Spleen (tissue), 11 donors: Measurements from ENCODE around the gene EML3. TPM values are rescaled to one million over a fixed set of nuclear protein-coding genes. Genes with fewer than 3 reads are reported as not detected.
"Not testable (repeated sequence)": the region's sequence is repeated elsewhere in the genome, so short reads cannot be mapped to it uniquely, and the experiment has no call there.

Source experiments
- DNase-seq: peaks from one replicate; pipeline ENCODE4 v3.0.0-alpha.2; 2020
- H3K27ac ChIP-seq, 8 donors: fragments of 200-600 bp; sonication (generic) in 7 of 8; 1 replicate in 4 of 8; 2 replicates in 4 of 8; pipeline versions ENCODE4 v1.5.0 to v1.8.0; 2016 to 2021; ENCODE audit warnings: inconsistent platforms in 4 of 8, mild to moderate bottlenecking in 4 of 8, moderate library complexity in 1 of 8
- H3K27me3 ChIP-seq, 7 donors: fragments of 200-600 bp; sonication (generic) in 6 of 7; replicated peaks in 1 of 7; 1 replicate in 4 of 7; 2 replicates in 3 of 7; pipeline versions ENCODE4 v1.5.0 to v1.8.0; 2016 to 2021; ENCODE audit warnings: inconsistent platforms in 3 of 7, mild to moderate bottlenecking in 1 of 7
- H3K36me3 ChIP-seq, 6 donors: fragments of 200-600 bp; sonication (generic) in 5 of 6; 1 replicate in 4 of 6; 2 replicates in 2 of 6; pipeline versions ENCODE4 v1.5.0 to v1.8.0; 2016 to 2021; ENCODE audit warnings: inconsistent platforms in 2 of 6
- H3K4me1 ChIP-seq, 6 donors: fragments of 200-600 bp; sonication (generic) in 5 of 6; 1 replicate in 3 of 6; 2 replicates in 3 of 6; pipeline versions ENCODE4 v1.5.0 to v1.8.0; 2016 to 2021; ENCODE audit warnings: inconsistent platforms in 3 of 6
- H3K4me3 ChIP-seq, 8 donors: fragments of 200-600 bp; sonication (generic) in 7 of 8; 1 replicate in 4 of 8; 2 replicates in 4 of 8; pipeline versions ENCODE4 v1.5.0 to v1.8.0; 2016 to 2021; ENCODE audit warnings: inconsistent platforms in 4 of 8, mild to moderate bottlenecking in 4 of 8, moderate library complexity in 2 of 8
- H3K9me3 ChIP-seq, 8 donors: fragments of 200-600 bp; sonication (generic) in 7 of 8; 1 replicate in 4 of 8; 2 replicates in 4 of 8; pipeline versions ENCODE4 v1.5.0 to v1.8.0; 2016 to 2021; ENCODE audit warnings: inconsistent platforms in 4 of 8
- CTCF ChIP-seq, 11 experiments: fragments of 200-600 bp in 7 of 11; fragments of 450-650 bp in 4 of 11; sonication (generic) in 4 of 11; IDR thresholded peaks in 8 of 11; conservative IDR thresholded peaks in 3 of 11; 1 replicate in 7 of 11; 2 replicates in 4 of 11; pipeline versions ENCODE4 v1.4.0 to v1.8.0; 2016 to 2021; ENCODE audit warnings: antibody characterized with exemption in 11 of 11, inconsistent platforms in 4 of 11, mild to moderate bottlenecking in 1 of 11
- POLR2A ChIP-seq, 3 donors: fragments of 450-650 bp; IDR thresholded peaks; one replicate each; pipeline ENCODE4 v1.5.1; 2017; ENCODE audit warnings: antibody characterized with exemption in 3 of 3, mild to moderate bottlenecking in 1 of 3
- POLR2AphosphoS5 ChIP-seq, 3 donors: sonication (generic); formaldehyde crosslinking; IDR thresholded peaks; one replicate each; pipeline ENCODE4 v1.5.1; 2017; ENCODE audit warnings: antibody characterized with exemption in 3 of 3
- WGBS, 5 donors: extraction: QIAGEN DNeasy Blood & Tissue Kit in 3 of 5; methylation state at CpG; one replicate each; pipeline versions ENCODE4 v1.1.5 to v1.1.7; 2013 to 2018; 5-methylcytosine and 5-hydroxymethylcytosine counted together
- intact Hi-C: fragments of 100-400 bp; cut with DNase I; formaldehyde crosslinking; loops from one replicate; pipeline ENCODE4 v1.15.0; 2023; ENCODE audit warnings: low total_unique reads
- polyA plus RNA-seq, 3 donors: library from polyadenylated mRNA; stranded (reverse); fragments of 200-250 nt; gene quantifications; one replicate each; pipeline ENCODE4 v1.2.1, GENCODE V29; 2013
- total RNA-seq, 7 donors: library from RNA; depleted of rRNA in 3 of 7; stranded (reverse); fragments of >200 nt in 3 of 7; fragmentation: NEBNext Ultra II Directional in 4 of 7; extraction: Animal tissue kit (Norgen Biotek cat#: 25700) in 4 of 7; gene quantifications; one replicate each; pipeline versions ENCODE4 v1.1.0 to v1.2.1, GENCODE V29; 2016 to 2021
- donor health status: healthy with polysubstance abuse.
- donor health status: DM: no; HTN: no; CAD: no; lungs with moderate emphysema.
- donor health status: DM: no; HTN: no; CAD: no.
- donor health status: Bipolar disorder and iron deficiency.
- donor health status: healthy.
- donor health status: DM: no; HTN: no; CAD: no.
- donor health status: DM: yes; HTN: yes; CAD: no.

The EML3 gene
- total and polyA plus RNA-seq, 10 donors: 46.7 to 159 (median 112) TPM

DNA sequence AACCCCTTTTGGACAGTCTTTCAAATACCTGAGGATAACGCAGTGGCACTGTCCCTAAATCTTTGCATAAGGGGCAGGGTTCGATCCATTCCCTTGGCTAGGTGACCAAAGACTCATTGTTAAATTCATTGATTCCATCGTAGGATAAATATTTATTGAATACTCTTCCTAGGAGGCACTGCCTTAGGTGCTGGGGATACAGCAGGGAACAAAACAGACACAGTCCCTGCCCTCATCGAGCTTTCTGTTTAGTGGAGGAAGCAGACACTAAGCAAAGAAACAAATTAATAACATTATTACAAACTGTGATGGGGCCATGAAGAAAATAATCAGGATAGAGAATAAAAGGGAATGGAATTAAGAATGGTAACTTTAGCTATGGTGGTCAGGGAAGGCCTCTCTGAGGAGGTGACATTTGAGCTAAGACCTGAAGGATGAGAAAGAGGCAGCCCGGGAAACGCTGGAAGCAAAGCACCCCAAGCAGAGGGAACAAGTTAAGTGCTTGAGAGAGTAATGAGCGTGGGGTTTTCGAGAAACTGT lies 8.5 kb upstream of the EML3 start:
- Histone ChIP-seq H3K36me3 (peaks cover under 1 to 54% (median 26%) of the 10 kb centered on the region in 6 donors), H3K27ac (peak overlapping the region; percentile 78 to 95 (median 92)), H3K4me3 (peak overlapping the region; percentile 72 to 91 (median 80)), H3K27me3 (no peaks in the 10 kb centered on the region), H3K4me1 (peaks cover 13 to 35% (median 20%) of the 10 kb centered on the region in 6 donors), H3K9me3 (no peaks in the 10 kb centered on the region)
- no peak for DNase-seq
- intact Hi-C loops: no loop called here
- no peak for TF ChIP-seq CTCF (IDR thresholded peaks at IDR 0.05 in 8 of 11, conservative IDR thresholded peaks at IDR 0.05 in 3 of 11)
- TF ChIP-seq POLR2A (IDR thresholded peaks at IDR 0.05): no peak
- no peak for TF ChIP-seq POLR2AphosphoS5 (IDR thresholded peaks at IDR 0.05)
- 30 to 36% (median 32%) methylated on average over 8 of the region's 8 CpGs for WGBS, 5 donors

- intact Hi-C loops, DNase-seq, H3K4me3 ChIP-seq, H3K9me3 ChIP-seq, H3K27ac ChIP-seq, H3K27me3 ChIP-seq: not testable (repeated sequence)
- TF ChIP-seq POLR2AphosphoS5 (IDR thresholded peaks at IDR 0.05): peak in 1 of 3 donors; percentile 17
- peaks cover 0 to 56% (median 23%) of the 10 kb centered on the region in 6 donors for H3K36me3 ChIP-seq
- H3K4me1 ChIP-seq: peaks cover 13 to 60% (median 32%) of the 10 kb centered on the region in 6 donors
- 89 to 97% (median 96%) methylated on average over 10 to 14 of the region's 14 CpGs for WGBS, 5 donors
These were observed 4.4 kb upstream of the EML3 start for GRCh38 chr11:62616957-62617356.

DNA sequence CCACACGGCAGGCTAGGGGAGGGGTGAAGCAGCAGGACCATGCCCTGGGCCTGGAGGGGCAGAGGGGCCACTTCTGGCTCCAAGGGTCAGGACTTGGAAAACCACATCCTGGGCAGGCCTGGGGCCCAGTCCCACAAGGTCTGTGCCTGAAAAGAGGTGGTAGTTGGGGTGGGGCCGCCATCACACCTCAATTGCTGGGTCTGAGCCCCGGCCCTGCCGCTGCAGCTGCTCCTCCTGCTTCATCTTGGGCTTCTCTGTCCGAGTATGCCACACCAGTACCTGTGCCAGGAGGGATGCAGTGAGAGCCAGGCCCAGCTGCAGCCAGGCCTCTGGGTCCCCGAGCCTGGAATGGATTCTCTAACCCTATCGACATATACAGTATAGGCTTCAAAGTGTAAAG lies 2.9 kb upstream of the EML3 start:
- Histone ChIP-seq H3K27ac (peak overlapping the region in 2 of 8 donors; percentile 21 to 98), H3K4me1 (peaks cover 17 to 63% (median 38%) of the 10 kb centered on the region in 6 donors), H3K36me3 (peaks cover 0 to 62% (median 28%) of the 10 kb centered on the region in 6 donors), H3K9me3 (no peaks in the 10 kb centered on the region), H3K4me3 (no peak overlapping the region), H3K27me3 (no peaks in the 10 kb centered on the region)
- DNase-seq: no peak
- intact Hi-C loops: no loop called here
- TF ChIP-seq POLR2AphosphoS5 (IDR thresholded peaks at IDR 0.05): peak in 1 of 3 donors; percentile 16
- TF ChIP-seq POLR2A (IDR thresholded peaks at IDR 0.05): no peak
- TF ChIP-seq CTCF (IDR thresholded peaks at IDR 0.05 in 8 of 11, conservative IDR thresholded peaks at IDR 0.05 in 3 of 11): no peak
- WGBS, 5 donors: 89 to 93% (median 90%) methylated on average over 6 to 7 of the region's 7 CpGs

DNA sequence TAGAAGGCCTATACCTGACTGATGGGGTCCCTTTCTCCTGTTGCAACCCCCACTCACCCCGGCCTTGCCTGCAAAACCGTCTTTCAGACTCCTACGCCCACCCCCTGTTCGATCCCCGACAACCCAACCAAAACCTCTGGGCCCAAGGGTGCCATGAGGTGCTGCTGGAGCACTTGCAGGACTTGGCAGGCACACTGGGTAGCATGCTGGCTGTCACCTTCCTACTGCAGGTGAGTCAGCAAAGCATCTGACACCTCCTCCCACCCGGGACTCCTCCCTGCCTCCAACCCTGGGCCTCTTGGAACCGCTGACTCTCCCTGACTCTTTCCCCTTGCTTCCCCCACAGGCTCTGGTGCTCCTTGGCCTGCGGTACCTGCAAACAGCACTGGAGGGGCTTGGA lies 1.7 kb upstream of the EML3 start:
- Histone ChIP-seq H3K36me3 (peaks cover 0 to 69% (median 29%) of the 10 kb centered on the region in 6 donors), H3K9me3 (no peaks in the 10 kb centered on the region), H3K4me1 (peaks cover 16 to 63% (median 43%) of the 10 kb centered on the region in 6 donors), H3K4me3 (no peak overlapping the region), H3K27me3 (no peaks in the 10 kb centered on the region), H3K27ac (peak overlapping the region in 6 of 8 donors; percentile 95 to 99 (median 98))
- intact Hi-C loops: no loop called here
- TF ChIP-seq POLR2AphosphoS5 (IDR thresholded peaks at IDR 0.05): peak in 1 of 3 donors; percentile 10
- TF ChIP-seq POLR2A (IDR thresholded peaks at IDR 0.05): no peak
- 72 to 87% (median 81%) methylated on average over 8 of the region's 8 CpGs for WGBS, 5 donors
- DNase-seq: no peak

DNA sequence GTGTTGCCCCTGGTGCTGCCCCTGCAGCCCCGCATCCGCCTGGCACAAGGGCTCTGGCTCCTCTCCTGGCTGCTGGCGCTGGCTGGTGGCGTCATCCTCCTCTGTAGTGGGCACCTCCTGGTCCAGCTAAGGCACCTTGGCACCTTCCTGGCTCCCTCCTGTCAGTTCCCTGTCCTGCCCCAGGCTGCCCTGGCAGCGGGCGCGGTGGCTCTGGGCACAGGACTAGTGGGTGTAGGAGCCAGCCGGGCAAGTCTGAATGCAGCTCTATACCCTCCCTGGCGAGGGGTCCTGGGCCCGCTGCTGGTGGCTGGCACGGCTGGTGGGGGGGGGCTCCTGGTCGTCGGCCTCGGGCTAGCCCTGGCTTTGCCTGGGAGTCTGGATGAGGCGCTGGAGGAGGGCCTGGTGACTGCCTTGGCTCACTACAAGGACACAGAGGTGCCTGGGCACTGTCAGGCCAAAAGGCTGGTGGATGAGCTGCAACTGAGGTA lies 760 bp upstream of the EML3 start:
- H3K27me3 ChIP-seq: no peaks in the 10 kb centered on the region
- WGBS, 5 donors: 41 to 73% (median 69%) methylated on average over 5 to 15 of the region's 15 CpGs
- H3K36me3 ChIP-seq: peaks cover 0 to 69% (median 35%) of the 10 kb centered on the region in 6 donors
- peaks cover 16 to 68% (median 47%) of the 10 kb centered on the region in 6 donors for H3K4me1 ChIP-seq
- intact Hi-C loops: no loop called here
- peak overlapping the region in 6 of 8 donors; percentile 55 to 86 (median 74) for H3K4me3 ChIP-seq
- no peaks in the 10 kb centered on the region for H3K9me3 ChIP-seq
- no peak for TF ChIP-seq CTCF (IDR thresholded peaks at IDR 0.05 in 8 of 11, conservative IDR thresholded peaks at IDR 0.05 in 3 of 11)
- no peak for TF ChIP-seq POLR2A (IDR thresholded peaks at IDR 0.05)
- peak in 2 of 3 donors; percentile 3 to 66 for TF ChIP-seq POLR2AphosphoS5 (IDR thresholded peaks at IDR 0.05)
- DNase-seq: no peak
- H3K27ac ChIP-seq: peak overlapping the region; percentile 95 to 99 (median 98)
